Urinary bladder (tissue), 4 donors: Measurements from ENCODE around the gene GLYATL3. TPM values are rescaled to one million over a fixed set of nuclear protein-coding genes. Genes with fewer than 3 reads are reported as not detected.

Experiments
- DNase-seq: peaks from one replicate; pipeline ENCODE4 v3.0.0-alpha.2; 2015; ENCODE audit errors: extremely low spot score
- H3K27ac ChIP-seq: one replicate; pipeline ENCODE4 v1.5.1; 2013; ENCODE audit warnings: low read depth, mild to moderate bottlenecking, moderate library complexity
- H3K36me3 ChIP-seq: one replicate; pipeline ENCODE4 v1.6.1; 2013; ENCODE audit warnings: mild to moderate bottlenecking, moderate library complexity; ENCODE audit not compliant: insufficient read depth
- H3K4me1 ChIP-seq: one replicate; pipeline ENCODE4 v1.6.1; 2013; ENCODE audit warnings: mild to moderate bottlenecking, moderate library complexity; ENCODE audit not compliant: insufficient read depth
- H3K4me3 ChIP-seq: one replicate; pipeline ENCODE4 v1.5.1; 2013; ENCODE audit warnings: low read depth, low read length
- WGBS: extraction: QIAGEN DNeasy Blood & Tissue Kit; methylation state at CpG from one replicate; pipeline ENCODE4 v1.1.7; 2013; 5-methylcytosine and 5-hydroxymethylcytosine counted together
- polyA plus RNA-seq: library from polyadenylated mRNA; stranded (reverse); fragments of 200-250 nt; gene quantifications from one replicate; pipeline ENCODE4 v1.2.3, GENCODE V29; 2013
- total RNA-seq: library from RNA; depleted of rRNA; stranded (reverse); fragments of >200 nt; gene quantifications from one replicate; pipeline ENCODE4 v1.2.3, GENCODE V29; 2014
- donor health status: healthy with polysubstance abuse.
- donor health status: healthy.

GLYATL3 gene
- total and polyA plus RNA-seq, 2 donors, result not detected

DNA sequence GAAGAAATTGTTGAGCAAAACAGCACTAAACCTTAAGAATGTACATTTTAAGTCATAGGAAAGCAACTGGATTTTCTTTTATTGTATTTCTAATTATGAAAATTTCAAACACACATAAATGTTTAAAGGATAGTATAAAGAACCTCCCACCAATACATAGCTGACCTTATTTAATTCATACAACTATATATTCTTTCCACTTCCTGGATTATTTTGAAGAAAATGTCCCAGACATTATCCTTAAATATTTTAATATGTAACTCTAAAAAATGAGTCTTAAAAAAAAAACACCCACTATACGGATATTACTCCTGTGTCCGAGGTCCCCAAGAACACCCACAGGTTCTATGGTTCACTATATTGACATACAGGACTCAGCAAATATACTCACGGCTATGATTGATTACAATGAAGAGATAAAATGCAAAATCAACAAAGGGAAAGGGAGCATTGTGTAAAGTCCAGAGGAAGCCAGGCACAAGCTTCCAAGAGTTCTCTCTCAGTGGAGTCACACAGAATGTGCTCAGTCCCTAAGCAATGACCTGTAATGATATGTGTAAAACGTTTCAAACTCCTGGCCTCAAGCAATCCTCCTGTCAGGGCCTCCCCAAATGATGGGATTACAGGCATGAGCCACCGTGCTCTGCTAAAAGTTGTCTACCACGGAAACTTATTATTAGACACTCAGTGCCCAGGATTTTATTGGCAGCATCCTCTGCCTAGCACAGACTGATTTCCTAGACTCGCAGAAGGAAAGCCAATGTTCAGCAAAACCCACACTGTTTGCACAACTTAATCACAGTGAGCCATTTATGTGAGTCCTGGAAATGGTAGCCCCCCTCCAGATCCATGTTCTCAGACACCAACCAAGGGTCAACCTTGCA lies 23.2 kb downstream of the GLYATL3 start:
- 71% methylated on average over 7 of the region's 7 CpGs for WGBS
- Histone ChIP-seq H3K4me1 (no peaks in the 10 kb centered on the region), H3K36me3 (no peaks in the 10 kb centered on the region), H3K4me3 (no peak overlapping the region), H3K27ac (no peak overlapping the region)
- DNase-seq, result no peak

DNA sequence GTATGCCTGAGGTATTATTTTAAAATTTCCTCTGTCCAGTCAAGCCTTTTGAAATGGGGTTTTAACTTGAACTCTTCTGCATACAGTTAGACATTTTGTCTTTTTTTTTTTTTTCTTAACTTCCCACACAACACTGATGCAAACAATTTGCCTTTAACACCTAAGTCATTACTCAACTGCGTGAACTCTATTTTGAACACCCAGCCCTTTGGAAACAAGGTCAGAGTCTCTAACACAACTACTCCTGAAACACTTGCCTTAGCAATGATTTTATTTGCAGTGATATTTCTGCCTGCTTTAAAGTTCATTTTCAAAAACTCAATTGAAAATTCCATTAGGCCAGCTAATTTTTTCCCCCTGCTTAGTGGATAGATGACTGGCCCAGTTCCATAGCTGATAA lies 24.2 kb downstream of the GLYATL3 start:
- DNase-seq, result no peak
- no peak overlapping the region for H3K27ac ChIP-seq

DNA sequence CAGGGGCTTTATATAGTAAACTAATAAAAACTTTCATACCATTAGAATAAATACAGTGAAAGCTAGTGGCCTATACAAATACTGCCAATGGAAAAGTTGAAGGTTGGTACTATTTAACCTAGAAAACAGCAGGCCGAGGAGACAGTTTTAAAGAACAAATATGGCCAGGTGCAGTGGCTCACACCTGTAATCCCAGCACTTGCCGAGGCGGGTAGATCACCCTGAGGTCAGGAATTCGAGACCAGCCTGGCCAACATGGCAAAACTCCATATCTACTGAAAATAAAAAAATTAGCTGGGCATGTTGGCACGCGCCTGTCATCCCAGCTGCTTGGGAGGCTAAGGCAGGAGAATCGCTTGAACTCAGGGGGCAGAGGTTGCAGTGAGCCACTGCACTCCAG lies 24.8 kb downstream of the GLYATL3 start:
- H3K4me1 ChIP-seq, result no peaks in the 10 kb centered on the region
- no peak for DNase-seq
- no peak overlapping the region for H3K27ac ChIP-seq
- H3K4me3 ChIP-seq, result no peak overlapping the region
- 60% methylated on average over 7 of the region's 7 CpGs for WGBS
- H3K36me3 ChIP-seq, result no peaks in the 10 kb centered on the region

More for the DNA sequence above, 24.2 kb downstream of the GLYATL3 start:
- H3K4me3 ChIP-seq, result no peak overlapping the region
- no peaks in the 10 kb centered on the region for H3K4me1 ChIP-seq
- WGBS, result 93% methylated on average over 1 of the region's 1 CpG
- no peaks in the 10 kb centered on the region for H3K36me3 ChIP-seq

DNA sequence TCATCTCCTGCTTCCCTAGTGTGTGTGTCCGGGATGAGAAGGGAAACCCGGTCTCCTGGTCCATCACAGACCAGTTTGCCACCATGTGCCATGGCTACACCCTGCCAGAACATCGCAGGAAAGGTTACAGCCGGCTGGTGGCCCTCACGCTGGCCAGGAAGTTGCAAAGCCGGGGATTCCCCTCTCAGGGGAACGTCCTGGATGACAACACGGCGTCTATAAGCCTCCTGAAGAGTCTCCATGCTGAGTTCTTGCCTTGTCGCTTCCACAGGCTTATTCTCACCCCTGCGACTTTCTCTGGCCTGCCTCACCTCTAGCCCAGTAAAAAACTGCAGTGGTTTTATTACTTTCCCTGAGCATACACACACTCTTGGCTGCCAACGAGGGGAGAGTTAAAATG lies 26.9 kb downstream of the GLYATL3 start:
- H3K36me3 ChIP-seq, result no peaks in the 10 kb centered on the region
- DNase-seq, result no peak
- no peak overlapping the region for H3K4me3 ChIP-seq
- no peak overlapping the region for H3K27ac ChIP-seq
- 62% methylated on average over 12 of the region's 12 CpGs for WGBS
- H3K4me1 ChIP-seq, result no peaks in the 10 kb centered on the region

DNA sequence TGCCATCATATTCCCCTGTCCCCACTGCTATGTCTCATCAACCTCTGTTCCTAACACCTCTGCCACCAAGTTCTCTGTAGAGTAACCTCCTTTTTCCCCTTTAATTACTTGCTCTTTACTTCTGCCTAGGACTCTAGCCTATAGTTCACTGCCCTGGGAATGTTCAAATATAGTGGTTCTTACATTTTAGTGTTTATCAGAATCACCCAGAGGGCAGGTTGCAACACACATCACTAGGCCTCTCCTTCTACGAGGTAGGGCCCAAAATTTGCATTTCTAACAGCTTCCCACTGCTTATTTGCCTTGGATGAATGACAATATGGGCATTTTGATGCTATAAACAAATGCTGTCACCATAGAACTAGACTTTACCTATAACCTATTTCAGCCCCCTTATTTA lies 27.6 kb downstream of the GLYATL3 start:
- no peak overlapping the region for H3K27ac ChIP-seq
- 54% methylated on average over 1 of the region's 1 CpG for WGBS
- no peaks in the 10 kb centered on the region for H3K36me3 ChIP-seq
- no peak for DNase-seq
- H3K4me1 ChIP-seq, result no peaks in the 10 kb centered on the region
- no peak overlapping the region for H3K4me3 ChIP-seq

DNA sequence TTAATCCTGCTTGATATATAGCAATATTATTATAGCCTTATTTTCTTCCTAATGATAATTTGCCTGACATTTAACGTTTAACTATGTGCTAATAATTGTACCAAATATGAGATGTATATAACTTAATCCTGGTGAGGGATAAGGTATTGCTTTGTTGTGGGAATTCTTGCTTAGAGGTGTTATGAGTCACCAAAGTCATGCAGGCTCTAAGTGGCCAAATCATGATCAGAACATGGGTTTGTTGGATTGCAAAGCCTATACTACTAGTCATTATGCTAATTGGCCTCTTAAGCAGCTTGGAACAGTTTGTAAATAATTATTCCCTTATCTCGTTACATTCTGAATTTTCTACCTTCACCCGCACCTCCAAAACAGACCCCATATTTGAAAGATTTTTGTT lies 28.8 kb downstream of the GLYATL3 start:
- H3K27ac ChIP-seq, result no peak overlapping the region
- no peaks in the 10 kb centered on the region for H3K4me1 ChIP-seq
- 65% methylated on average over 3 of the region's 3 CpGs for WGBS
- no peaks in the 10 kb centered on the region for H3K36me3 ChIP-seq
- H3K4me3 ChIP-seq, result no peak overlapping the region
- DNase-seq, result no peak

DNA sequence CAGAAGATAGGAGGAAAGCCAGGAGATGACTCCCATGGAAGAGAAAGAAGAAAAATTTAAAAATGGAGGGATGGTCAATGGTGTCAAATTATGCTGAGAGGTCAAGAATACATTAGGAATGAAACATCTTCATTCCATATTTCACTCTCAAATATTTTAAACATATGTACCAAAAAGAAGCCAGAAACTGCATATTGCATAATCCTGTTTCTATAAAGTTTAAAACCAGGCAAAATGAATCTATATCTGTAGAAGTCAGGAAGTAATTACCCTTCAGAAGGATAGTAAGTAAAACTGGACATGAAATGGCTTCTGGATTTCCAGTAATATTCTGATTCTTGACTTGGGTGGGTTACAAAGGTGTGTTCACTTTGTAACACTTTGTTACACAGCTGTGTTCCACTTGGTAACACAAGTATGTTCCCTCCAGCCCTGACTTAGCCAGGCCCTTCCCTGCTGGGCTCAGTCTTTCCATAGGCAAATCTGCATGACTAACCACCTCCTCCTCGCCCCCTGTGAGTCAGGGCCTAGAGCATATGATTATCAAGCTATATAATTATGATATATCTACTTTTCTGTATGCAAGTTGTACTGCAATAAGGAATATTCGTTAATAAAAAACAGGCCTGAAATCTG lies 30.5 kb downstream of the GLYATL3 start:
- no peak for DNase-seq
- no peaks in the 10 kb centered on the region for H3K36me3 ChIP-seq
- 70% methylated on average over 2 of the region's 2 CpGs for WGBS
- H3K4me1 ChIP-seq, result no peaks in the 10 kb centered on the region
- H3K27ac ChIP-seq, result no peak overlapping the region
- H3K4me3 ChIP-seq, result no peak overlapping the region

DNA sequence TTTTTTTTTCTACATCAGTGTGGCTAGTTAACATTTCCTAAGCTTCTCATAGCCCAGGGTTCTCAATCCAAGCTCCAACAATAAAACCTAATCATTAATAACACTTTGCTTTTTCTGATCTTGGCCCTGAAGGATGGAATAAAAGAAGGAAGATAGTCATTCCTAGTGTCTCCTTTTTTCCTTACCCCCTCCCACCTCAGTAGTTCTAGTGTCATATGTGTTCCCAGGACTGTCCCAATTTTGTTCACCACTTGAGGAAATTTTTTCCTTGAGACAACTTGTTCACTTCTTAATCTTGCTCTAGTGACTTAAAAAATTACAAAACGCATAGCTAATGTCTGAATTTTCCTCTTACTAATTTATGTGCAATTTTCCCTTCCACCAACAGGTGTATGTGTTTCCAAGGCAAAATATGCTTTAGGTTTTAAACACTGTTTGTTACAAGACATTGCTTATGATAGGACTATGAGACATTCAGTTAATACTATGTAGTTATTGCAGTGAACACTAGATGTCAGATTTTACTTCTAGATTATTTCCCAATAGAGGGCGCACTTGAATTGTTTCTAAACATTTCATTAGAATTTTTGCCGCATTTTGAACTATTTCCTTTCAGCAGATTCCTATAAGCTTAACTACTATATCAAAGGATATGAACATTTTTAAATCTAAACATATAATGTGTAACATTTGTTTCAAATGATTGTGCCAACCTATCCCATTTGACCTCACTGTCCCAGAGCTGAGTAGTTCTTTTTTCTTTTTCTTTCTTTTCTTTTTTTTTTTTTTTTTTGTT lies 32.2 kb downstream of the GLYATL3 start:
- DNase-seq, result no peak
- H3K4me3 ChIP-seq, result no peak overlapping the region
- no peak overlapping the region for H3K27ac ChIP-seq
- no peaks in the 10 kb centered on the region for H3K36me3 ChIP-seq
- 13% methylated on average over 3 of the region's 3 CpGs for WGBS
- H3K4me1 ChIP-seq, result no peaks in the 10 kb centered on the region

DNA sequence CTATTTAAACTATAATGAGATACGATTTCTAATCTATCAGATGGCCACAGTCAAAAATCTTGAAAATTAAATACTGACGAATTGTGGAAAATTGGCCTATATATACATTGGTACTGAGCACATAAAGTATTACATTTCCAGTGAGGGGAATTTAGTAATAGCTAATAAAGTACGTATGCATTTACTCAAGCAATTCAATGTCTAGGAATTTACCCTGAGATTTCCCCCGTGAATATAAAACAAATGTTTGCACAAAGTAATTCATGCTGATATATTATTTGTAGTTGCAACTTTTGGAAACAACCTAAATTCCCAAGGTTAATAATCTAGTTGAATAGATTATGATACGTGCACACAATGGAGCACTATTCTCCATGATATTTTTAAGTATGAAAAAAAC lies 36.1 kb downstream of the GLYATL3 start:
- no peak overlapping the region for H3K27ac ChIP-seq

DNA sequence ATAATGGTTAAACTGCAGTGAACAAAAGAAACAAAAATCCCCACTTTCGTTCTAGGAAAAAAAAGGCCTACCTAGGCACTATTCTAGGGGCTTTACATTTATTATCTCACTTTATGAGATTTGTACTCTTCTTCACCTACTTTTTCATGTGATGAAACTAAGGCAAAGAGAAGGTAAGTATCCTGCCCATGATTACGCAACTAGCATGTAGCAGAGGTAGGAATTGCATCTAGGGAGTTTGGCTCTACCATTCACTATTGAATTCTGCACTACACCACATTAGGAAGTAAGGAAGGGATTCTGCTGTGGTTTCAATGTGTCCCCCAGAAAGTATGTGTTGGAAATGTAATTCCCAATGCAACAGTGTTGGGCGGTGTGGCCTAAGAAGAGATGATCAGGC lies 39.4 kb downstream of the GLYATL3 start:
- H3K4me1 ChIP-seq, result no peaks in the 10 kb centered on the region
- 95% methylated on average over 3 of the region's 3 CpGs for WGBS
- DNase-seq, result no peak
- no peak overlapping the region for H3K27ac ChIP-seq
- no peak overlapping the region for H3K4me3 ChIP-seq
- no peaks in the 10 kb centered on the region for H3K36me3 ChIP-seq

More for the DNA sequence above, 36.1 kb downstream of the GLYATL3 start:
- no peak overlapping the region for H3K4me3 ChIP-seq
- H3K4me1 ChIP-seq, result no peaks in the 10 kb centered on the region
- WGBS, result 73% methylated on average over 5 of the region's 5 CpGs
- DNase-seq, result no peak
- no peaks in the 10 kb centered on the region for H3K36me3 ChIP-seq

DNA sequence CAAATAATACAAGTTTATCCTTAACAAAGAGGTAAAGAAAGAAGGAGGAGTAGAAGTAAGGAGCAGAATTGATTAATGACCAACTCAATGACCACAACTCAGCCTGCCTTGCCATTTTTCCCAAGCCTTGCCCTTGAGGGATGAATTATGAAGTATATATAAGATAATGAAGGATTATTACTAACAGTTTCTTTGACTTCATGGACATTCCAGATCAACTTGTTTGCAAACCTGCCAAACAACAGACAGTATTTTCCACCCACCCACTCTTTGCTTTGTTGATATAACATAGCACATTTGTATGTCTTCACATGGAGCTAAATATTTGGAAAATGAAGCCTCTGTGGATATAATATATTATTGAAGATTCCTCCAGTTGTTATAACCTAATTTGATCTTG lies 40.9 kb downstream of the GLYATL3 start:
- no peak overlapping the region for H3K4me3 ChIP-seq
- DNase-seq, result no peak
- no peaks in the 10 kb centered on the region for H3K4me1 ChIP-seq
- H3K27ac ChIP-seq, result no peak overlapping the region
- H3K36me3 ChIP-seq, result no peaks in the 10 kb centered on the region

DNA sequence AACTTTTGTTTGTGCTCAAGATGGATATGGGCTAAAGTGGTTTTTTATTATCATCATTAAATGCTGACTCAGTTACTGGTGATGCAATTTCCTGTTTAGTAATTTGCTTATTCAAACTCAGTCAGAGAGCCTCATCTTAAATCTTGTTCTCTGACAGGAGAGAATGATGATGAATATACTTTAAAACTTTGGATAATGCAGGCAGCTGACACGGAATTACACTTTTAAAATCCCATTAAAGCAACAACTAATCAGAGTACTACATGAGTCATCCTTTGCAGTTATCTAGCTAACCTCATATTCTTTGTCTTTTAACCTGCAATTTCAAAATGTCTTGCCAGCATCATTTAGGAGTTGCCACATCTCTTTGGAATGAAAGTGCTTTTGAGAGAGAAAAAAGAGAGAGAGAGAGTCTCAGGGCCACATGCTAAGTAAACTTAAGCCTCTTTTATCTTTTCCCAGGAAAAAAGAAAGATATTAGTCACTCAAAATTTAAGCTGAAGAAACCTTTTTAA lies 41.5 kb downstream of the GLYATL3 start:
- WGBS, result 21% methylated on average over 1 of the region's 1 CpG
- Histone ChIP-seq H3K4me3 (no peak overlapping the region), H3K27ac (no peak overlapping the region), H3K4me1 (no peaks in the 10 kb centered on the region), H3K36me3 (no peaks in the 10 kb centered on the region)
- DNase-seq, result no peak

DNA sequence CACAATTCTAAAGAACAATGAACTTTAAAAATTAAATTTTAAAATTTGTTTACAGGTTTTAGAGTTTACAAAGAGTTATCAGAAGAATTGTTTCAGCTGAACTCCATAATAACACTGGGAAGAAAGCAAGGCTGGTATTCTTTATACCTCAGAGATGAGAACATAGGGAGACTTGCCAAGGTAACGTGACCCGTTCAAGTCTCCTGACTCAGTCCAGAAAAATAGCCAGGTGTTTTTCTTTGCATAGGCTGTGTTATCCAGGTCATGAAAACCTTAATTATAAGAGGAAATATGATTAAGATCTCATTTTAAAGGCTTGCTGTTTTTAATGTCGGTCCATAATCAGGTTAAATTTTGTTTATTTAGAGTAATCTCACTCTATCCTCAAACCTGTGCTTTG lies 42.2 kb downstream of the GLYATL3 start:
- no peaks in the 10 kb centered on the region for H3K36me3 ChIP-seq
- WGBS, result 57% methylated on average over 3 of the region's 3 CpGs
- H3K4me3 ChIP-seq, result no peak overlapping the region
- H3K27ac ChIP-seq, result no peak overlapping the region
- H3K4me1 ChIP-seq, result no peaks in the 10 kb centered on the region
- DNase-seq, result no peak
